ENCODE measurements around the gene PARK7. TPM values are rescaled to one million over a fixed set of nuclear protein-coding genes. Genes with fewer than 3 reads are reported as not detected.

PARK7 gene
- total RNA-seq, 1 experiment from 2014 or later, result 370 TPM

GRCh38 chr1:8011016-8011415 is 49.5 kb downstream of the PARK7 start (continued):
- TF ChIP-seq EZH2phosphoT487 (IDR thresholded peaks at IDR 0.05; ENCODE audit: borderline replicate concordance), result no peak
- TF ChIP-seq RAD21 (IDR thresholded peaks at IDR 0.05; ENCODE audit: low read depth), result no peak

GRCh38 chr1:8011923-8012858 is 50.7 kb downstream of the PARK7 start:
- Histone ChIP-seq H3K79me2 (ENCODE audit: insufficient read depth, low read length) (peaks cover 77% of the 10 kb centered on the region), H3K27ac (ENCODE audit: low read depth, low read length) (no peak overlapping the region), H3K36me3 (ENCODE audit: control insufficient read depth in 1 of 2, insufficient read depth in 2 of 2, low read length in 2 of 2) (peaks cover 52 to 64% of the 10 kb centered on the region in 2 experiments), H3K9ac (ENCODE audit: low read length) (no peak overlapping the region), H3K4me2 (ENCODE audit: low read length) (no peak overlapping the region), H4K20me1 (ENCODE audit: insufficient read depth) (peaks cover 67% of the 10 kb centered on the region), H3K4me3 (replicated peaks in 1 of 2; ENCODE audit: low read depth in 1 of 2, low read length in 2 of 2) (no peak overlapping the region), H3K9me2 (ENCODE audit: insufficient read depth) (no peaks in the 10 kb centered on the region), H3K9me3 (ENCODE audit: control insufficient read depth in 1 of 2, insufficient read depth in 1 of 2, low read depth in 1 of 2, low read length in 2 of 2) (no peaks in the 10 kb centered on the region), H3K27me3 (ENCODE audit: insufficient read depth, low read length) (no peaks in the 10 kb centered on the region), H3K4me1 (ENCODE audit: control insufficient read depth in 1 of 2, insufficient read depth in 2 of 2, low read length in 2 of 2) (peaks cover 51 to 90% of the 10 kb centered on the region in 2 experiments), H2AFZ (ENCODE audit: low read depth, low read length, poor library complexity, severe bottlenecking) (no peak overlapping the region)
- peak; percentile 92 for TF ChIP-seq POLR2AphosphoS5 (IDR thresholded peaks at IDR 0.05; ENCODE audit: low read depth, low read length)
- no peak for TF ChIP-seq REST (IDR thresholded peaks at IDR 0.05; ENCODE audit: low read depth)
- no peak for TF ChIP-seq EZH2phosphoT487 (IDR thresholded peaks at IDR 0.05; ENCODE audit: borderline replicate concordance)
- ChIA-PET RAD21 (ENCODE audit: low non-redundant PET in 1 of 2, low total read pairs in 2 of 2, uncharacterized antibody in 2 of 2, unreplicated experiment in 2 of 2) (no interaction called here), POLR2A (interaction anchor here (0.6 to 3.1 kb wide), 3 partner anchors 12 to 254 kb away, joined by 3 to 8 read pairs (median 5); no protein-coding TSS in a partner anchor), CTCF (interaction anchor here (2.1 kb wide), 1 partner anchor 302 kb away, joined by 6 read pairs; no protein-coding TSS in a partner anchor)
- ATAC-seq, result no peak
- BruUV-seq (replicated peaks), result TSS peak; percentile 19
- no peak for DNase-seq (ENCODE audit: low read depth, low spot score)
- intact Hi-C loops (cut with micrococcal nuclease), result no loop called here
